ENCODE results near the gene KCNQ1. TPM values are rescaled to one million over a fixed set of nuclear protein-coding genes. Genes with fewer than 3 reads are reported as not detected.

KCNQ1 gene
- total and polyA plus RNA-seq, 2 donors (not counting 1 experiment from before 2014, with no cell fraction given): 21.5 to 28.8 TPM

- ATAC-seq (ENCODE audit: low read depth): no peak
- POLR2A ChIA-PET: no interaction called here
- H3K36me3 ChIP-seq (replicated peaks in 1 of 2; ENCODE audit: control extremely low read depth in 1 of 2, control insufficient read depth in 1 of 2, extremely low read depth in 1 of 2, insufficient read depth in 2 of 2, low read length in 1 of 2): peaks cover 0 to 2% of the 10 kb centered on the region in 2 experiments
- no peaks in the 10 kb centered on the region for H3K27me3 ChIP-seq (replicated peaks in 1 of 4; ENCODE audit: control extremely low read depth in 1 of 4, control insufficient read depth in 3 of 4, insufficient read depth in 4 of 4, low read length in 3 of 4)
- H3K27ac ChIP-seq (ENCODE audit: low read length in 2 of 2): no peak overlapping the region
- TF ChIP-seq CTCF (IDR thresholded peaks at IDR 0.05): no peak
- no peak for TF ChIP-seq EZH2 (IDR thresholded peaks at IDR 0.05; ENCODE audit: borderline replicate concordance, insufficient read depth, low read depth, low read length, poor library complexity, severe bottlenecking)
- no peak for DNase-seq
- no peak overlapping the region for H3K9ac ChIP-seq (ENCODE audit: low read length)
- Mint-ChIP-seq H3K27me3 (no peaks in the 10 kb centered on the region), H3K9me3 (ENCODE audit: insufficient read depth) (peaks cover 2% of the 10 kb centered on the region), H3K27ac (no peak overlapping the region), H3K4me3 (no peak overlapping the region), H3K4me1 (peaks cover 4% of the 10 kb centered on the region)
- intact Hi-C loops (cut with micrococcal nuclease): no loop called here
- CTCF ChIA-PET: no interaction called here
- H3K4me2 ChIP-seq (replicated peaks; ENCODE audit: low read depth, low read length, poor library complexity, severe bottlenecking): no peak overlapping the region
- no peaks in the 10 kb centered on the region for H3K4me1 ChIP-seq (ENCODE audit: control insufficient read depth in 2 of 2, insufficient read depth in 2 of 2, low read length in 2 of 2)
- 97% methylated on average over 19 of the region's 19 CpGs for WGBS (ENCODE audit: insufficient coverage)
- peaks cover 31% of the 10 kb centered on the region for H3K79me2 ChIP-seq (ENCODE audit: control insufficient read depth, insufficient read depth, low read length)
- peaks cover 1 to 12% (median 11%) of the 10 kb centered on the region in 3 donors for H3K9me3 ChIP-seq (ENCODE audit: control extremely low read depth in 1 of 3, control insufficient read depth in 2 of 3, insufficient read depth in 1 of 3, low read length in 2 of 3)
- no peak overlapping the region for H2AFZ ChIP-seq (ENCODE audit: insufficient read depth, low read depth, low read length, poor library complexity, severe bottlenecking)
- H3K4me3 ChIP-seq (ENCODE audit: control extremely low read depth in 1 of 5, extremely low read depth in 1 of 5, insufficient read depth in 1 of 5, low read depth in 2 of 5, low read length in 4 of 5): no peak overlapping the region
- peaks cover 49% of the 10 kb centered on the region for H4K20me1 ChIP-seq (ENCODE audit: control insufficient read depth, insufficient read depth, low read length, poor library complexity, severe bottlenecking)
Observed at GRCh38 chr11:2474059-2474901, 29.5 kb downstream of the KCNQ1 start.

All from B cell (primary cell).